H9 (cell line): ENCODE measurements around the gene HYAL1. TPM values are rescaled to one million over a fixed set of nuclear protein-coding genes. Genes with fewer than 3 reads are reported as not detected.

ENCODE experiments used
- DNase-seq: peaks from one replicate; pipeline ENCODE4 v3.0.0-alpha.2; 2017
- H2AFZ ChIP-seq: one replicate; pipeline ENCODE4 v1.6.1; 2013; ENCODE audit warnings: mild to moderate bottlenecking, low read length, control low read depth, moderate library complexity
- H2AK5ac ChIP-seq: 2 replicates; pipeline ENCODE4 v1.6.1; 2013; ENCODE audit warnings: low read length, control low read depth, mixed read lengths; ENCODE audit not compliant: insufficient read length
- H2BK120ac ChIP-seq: one replicate; pipeline ENCODE4 v1.6.1; 2013; ENCODE audit warnings: low read depth, mild to moderate bottlenecking, low read length, control low read depth, inconsistent platforms; ENCODE audit not compliant: poor library complexity, severe bottlenecking
- H2BK12ac ChIP-seq: 2 replicates; pipeline ENCODE4 v1.6.1; 2013; ENCODE audit warnings: low read length, control low read depth, mixed read lengths, low read depth; ENCODE audit not compliant: insufficient read length
- H2BK15ac ChIP-seq: 2 replicates; pipeline ENCODE4 v1.6.1; 2013; ENCODE audit warnings: low read depth, low read length, control low read depth
- H2BK20ac ChIP-seq: one replicate; pipeline ENCODE4 v1.6.1; 2013; ENCODE audit warnings: low read depth, mild to moderate bottlenecking, low read length, control low read depth, inconsistent platforms; ENCODE audit not compliant: poor library complexity, severe bottlenecking
- H2BK5ac ChIP-seq: 2 replicates; pipeline ENCODE4 v1.6.1; 2013; ENCODE audit warnings: low read length, control low read depth, mixed read lengths; ENCODE audit not compliant: insufficient read length
- H3K14ac ChIP-seq: 2 replicates; pipeline ENCODE4 v1.6.1; 2013; ENCODE audit warnings: low read length, control low read depth; ENCODE audit not compliant: insufficient read depth
- H3K18ac ChIP-seq: 2 replicates; pipeline ENCODE4 v1.6.1; 2013; ENCODE audit warnings: low read depth, mild to moderate bottlenecking, mixed read lengths, low read length, control low read depth; ENCODE audit not compliant: insufficient read length
- H3K23ac ChIP-seq: 2 replicates; pipeline ENCODE4 v1.6.1; 2013; ENCODE audit warnings: low read length, control low read depth, mixed read lengths, low read depth; ENCODE audit not compliant: insufficient read length
- H3K23me2 ChIP-seq: 2 replicates; pipeline ENCODE4 v1.6.1; 2013; ENCODE audit warnings: low read depth, mild to moderate bottlenecking, mixed read lengths, low read length, control low read depth; ENCODE audit not compliant: insufficient read length, poor library complexity, severe bottlenecking
- H3K27ac ChIP-seq: 2 replicates; pipeline ENCODE4 v1.5.1; 2013; ENCODE audit warnings: low read length, control low read depth, mixed read lengths, low read depth; ENCODE audit not compliant: insufficient read length
- H3K27me3 ChIP-seq: 2 replicates; pipeline ENCODE4 v1.6.1; 2013; ENCODE audit warnings: low read length, control low read depth, inconsistent platforms; ENCODE audit not compliant: insufficient read depth
- H3K4ac ChIP-seq: 2 replicates; pipeline ENCODE4 v1.6.1; 2013; ENCODE audit warnings: low read depth, mild to moderate bottlenecking, control low read depth, inconsistent platforms, low read length, moderate library complexity
- H3K4me1 ChIP-seq: 2 replicates; pipeline ENCODE4 v1.6.1; 2013; ENCODE audit warnings: low read length, control low read depth, inconsistent platforms; ENCODE audit not compliant: insufficient read depth
- H3K4me2 ChIP-seq: 2 replicates; pipeline ENCODE4 v1.6.1; 2013; ENCODE audit warnings: low read length, control low read depth, mixed read lengths; ENCODE audit not compliant: insufficient read length, insufficient read depth
- H3K56ac ChIP-seq: 2 replicates; pipeline ENCODE4 v1.6.1; 2013; ENCODE audit warnings: low read depth, mild to moderate bottlenecking, mixed read lengths, low read length, control low read depth; ENCODE audit not compliant: insufficient read length
- H3K79me1 ChIP-seq: 2 replicates; pipeline ENCODE4 v1.6.1; 2013; ENCODE audit warnings: low read depth, mild to moderate bottlenecking, moderate library complexity, low read length, control low read depth, inconsistent platforms; ENCODE audit not compliant: insufficient read depth, poor library complexity, severe bottlenecking
- H3K79me2 ChIP-seq: 2 replicates; pipeline ENCODE4 v1.6.1; 2013; ENCODE audit warnings: low read length, control low read depth, inconsistent platforms; ENCODE audit not compliant: insufficient read depth
- H3K9ac ChIP-seq: 2 replicates; pipeline ENCODE4 v1.6.1; 2013; ENCODE audit warnings: low read length, control low read depth, mixed read lengths; ENCODE audit not compliant: insufficient read length; ENCODE audit errors: extremely low read depth
- H3K9me3 ChIP-seq: one replicate; pipeline ENCODE4 v1.6.1; 2013; ENCODE audit warnings: low read depth, low read length, inconsistent platforms; ENCODE audit not compliant: control insufficient read depth
- H3T11ph ChIP-seq: one replicate; pipeline ENCODE4 v1.6.1; 2013; ENCODE audit warnings: mild to moderate bottlenecking, low read length, control low read depth, inconsistent platforms
- H4K20me1 ChIP-seq: one replicate; pipeline ENCODE4 v1.6.1; 2013; ENCODE audit not compliant: control insufficient read depth, insufficient read length, insufficient read depth
- H4K5ac ChIP-seq: 2 replicates; pipeline ENCODE4 v1.6.1; 2013; ENCODE audit warnings: low read depth, mild to moderate bottlenecking, mixed read lengths, low read length, control low read depth; ENCODE audit not compliant: insufficient read length
- H4K8ac ChIP-seq: replicated peaks from 2 replicates; pipeline ENCODE4 v1.6.1; 2013; ENCODE audit warnings: low read length, control low read depth, mixed read lengths, low read depth; ENCODE audit not compliant: insufficient read length
- H4K91ac ChIP-seq: 2 replicates; pipeline ENCODE4 v1.6.1; 2013; ENCODE audit warnings: low read depth, mild to moderate bottlenecking, moderate library complexity, mixed read lengths, low read length, control low read depth; ENCODE audit not compliant: insufficient read length
- H3K27ac Mint-ChIP-seq, 3 experiments: 2 replicates in 2 of 3; 3 replicates in 1 of 3; pipeline ENCODE4 v1.8.0; 2020 to 2021; ENCODE audit warnings: mixed read lengths in 3 of 3, mild to moderate bottlenecking in 1 of 3, moderate library complexity in 1 of 3
- H3K27me3 Mint-ChIP-seq: 2 replicates; pipeline ENCODE4 v1.8.0; 2021; ENCODE audit warnings: low read depth, mild to moderate bottlenecking, moderate library complexity, mixed read lengths
- H3K36me3 Mint-ChIP-seq, 3 experiments: 2 replicates in 2 of 3; 3 replicates in 1 of 3; pipeline ENCODE4 v1.8.0; 2020 to 2021; ENCODE audit warnings: low read depth in 3 of 3, mixed read lengths in 3 of 3; ENCODE audit not compliant: insufficient read depth in 1 of 3
- H3K4me1 Mint-ChIP-seq, 2 experiments: 2 replicates each; pipeline ENCODE4 v1.8.0; 2020; ENCODE audit warnings: mixed read lengths in 2 of 2
- H3K4me3 Mint-ChIP-seq, 2 experiments: 2 replicates in 1 of 2; 3 replicates in 1 of 2; pipeline ENCODE4 v1.8.0; 2020 to 2021; ENCODE audit warnings: mild to moderate bottlenecking in 2 of 2, mixed read lengths in 2 of 2, moderate library complexity in 1 of 2
- H3K9me3 Mint-ChIP-seq, 2 experiments: 2 replicates in 1 of 2; 3 replicates in 1 of 2; pipeline ENCODE4 v1.8.0; 2020; ENCODE audit warnings: mild to moderate bottlenecking in 2 of 2, mixed read lengths in 2 of 2, moderate library complexity in 1 of 2
- CTCF ChIP-seq: fragments of 200-600 bp; sonication (generic); conservative IDR thresholded peaks from 3 replicates; pipeline ENCODE4 v1.8.0; 2021; ENCODE audit warnings: antibody characterized with exemption, mild to moderate bottlenecking
- WGBS: extraction: QIAGEN DNeasy Blood & Tissue Kit; methylation state at CpG from one replicate; pipeline ENCODE4 v1.1.7; 2013; ENCODE audit warnings: missing lambda C conversion rate, low lambda C conversion rate, mixed read lengths; ENCODE audit not compliant: insufficient read length; ENCODE audit errors: extremely low coverage; 5-methylcytosine and 5-hydroxymethylcytosine counted together
- total RNA-seq: library from RNA; stranded (reverse); gene quantifications from 2 replicates; pipeline ENCODE4 v1.2.1, GENCODE V29; 2021

The HYAL1 gene
- total RNA-seq, 1 experiment from 2014 or later, result 2.0 TPM

- no peak overlapping the region for H3K27ac ChIP-seq
Observed at GRCh38 chr3:50351323-50351697, 47.9 kb upstream of the HYAL1 start.

More at GRCh38 chr3:50351323-50351697, 47.9 kb upstream of the HYAL1 start:
- Histone ChIP-seq H3K4ac (no peak overlapping the region), H3K23me2 (peaks cover 10% of the 10 kb centered on the region), H3K14ac (no peak overlapping the region), H2AFZ (no peak overlapping the region), H3K18ac (no peak overlapping the region), H3K23ac (no peak overlapping the region), H4K91ac (no peak overlapping the region), H3K79me1 (no peaks in the 10 kb centered on the region), H2AK5ac (no peak overlapping the region), H2BK5ac (no peak overlapping the region), H3K4me1 (no peaks in the 10 kb centered on the region; the same call in 1 of the 2 replicates), H2BK20ac (no peak overlapping the region), H3T11ph (no peak overlapping the region), H3K56ac (no peak overlapping the region), H4K20me1 (no peaks in the 10 kb centered on the region), H2BK15ac (no peak overlapping the region), H3K4me2 (peak overlapping the region; percentile 74), H2BK12ac (no peak overlapping the region), H3K9ac (no peak overlapping the region), H3K9me3 (no peaks in the 10 kb centered on the region), H3K79me2 (no peaks in the 10 kb centered on the region), H2BK120ac (no peak overlapping the region), H4K5ac (no peak overlapping the region), H4K8ac (no peak overlapping the region), H3K27me3 (no peaks in the 10 kb centered on the region)
- Mint-ChIP-seq H3K4me1 (peaks cover 14 to 16% of the 10 kb centered on the region in 2 experiments), H3K4me3 (peak overlapping the region; percentile 94 to 96), H3K9me3 (no peaks in the 10 kb centered on the region), H3K36me3 (peaks cover 16 to 35% (median 28%) of the 10 kb centered on the region in 3 experiments; a peak in 6 of 7 replicates), H3K27ac (no peak overlapping the region), H3K27me3 (peaks cover 6% of the 10 kb centered on the region)
- no peak for TF ChIP-seq CTCF
- WGBS, result no CpG with 5 or more reads among the region's 11 CpGs
- DNase-seq, result no peak
